Activated CD4-positive, alpha-beta T cell treated with anti-CD3 and anti-CD28 coated beads, Interleukin-2, amount 50 U/mL, for 48 hours (primary cell): Measurements from ENCODE around the gene HSFY1.
"Not testable (repeated sequence)": the region's sequence is repeated elsewhere in the genome, so short reads cannot be mapped to it uniquely, and the experiment has no call there.

Experiments
- DNase-seq, 2 experiments: peaks; one replicate each; pipeline ENCODE4 v3.0.0-alpha.2; 2020

The HSFY1 gene

GRCh38 chrY:18546420-18546819 is at the start of gene HSFY1:
Gene HSFY1, plus strand, starts transcription at chrY:18546720. Its CDS starts 68 bp downstream, at chrY:18546788.
- not testable (repeated sequence) for DNase-seq

- not testable (repeated sequence) for DNase-seq
Observed at GRCh38 chrY:18504266-18504665, 42.3 kb upstream of the HSFY1 start.

- not testable (repeated sequence) for DNase-seq
Observed at GRCh38 chrY:18530995-18531655, 15.4 kb upstream of the HSFY1 start.

- DNase-seq = not testable (repeated sequence)
Observed at GRCh38 chrY:18538952-18539351, 7.6 kb upstream of the HSFY1 start.

GRCh38 chrY:18553132-18553531 is 6.6 kb downstream of the HSFY1 start:
- not testable (repeated sequence) for DNase-seq

GRCh38 chrY:18565915-18566314 is 19.4 kb downstream of the HSFY1 start:
- not testable (repeated sequence) for DNase-seq
